ENCODE measurements around the gene ZNF157.

Gene ZNF157

DNA sequence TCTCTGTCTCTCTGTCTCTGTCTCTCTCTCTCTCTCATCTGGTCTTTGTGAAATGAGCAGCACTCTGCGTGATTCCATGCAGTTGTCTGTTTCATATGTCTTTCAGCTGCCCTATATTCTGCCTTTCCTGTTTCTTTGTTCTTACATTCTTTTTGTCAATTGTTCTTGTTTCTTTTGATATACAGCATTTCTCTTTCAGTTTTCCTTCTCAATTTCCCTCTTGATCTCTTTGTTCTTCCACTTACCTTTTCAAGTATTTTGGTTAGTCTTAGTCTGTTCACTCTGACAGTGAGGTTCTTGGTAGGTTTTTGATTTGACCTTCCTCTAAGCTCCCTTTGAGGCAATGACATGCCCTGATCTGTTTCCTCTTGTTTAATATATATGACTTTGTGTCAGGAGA, 20.4 kb downstream of the ZNF157 start:
- Histone ChIP-seq H3K27ac (ENCODE audit: low read depth, low read length) (no peak overlapping the region), H3K27me3 (ENCODE audit: low read length) (no peaks in the 10 kb centered on the region), H3K36me3 (ENCODE audit: low read length) (no peaks in the 10 kb centered on the region), H2AFZ (ENCODE audit: low read depth, low read length, severe bottlenecking) (no peak overlapping the region), H3F3A (ENCODE audit: insufficient read depth) (no peaks in the 10 kb centered on the region), H3K9ac (ENCODE audit: low read length) (no peak overlapping the region), H3K4me3 (ENCODE audit: insufficient read depth, low read length, poor library complexity, severe bottlenecking) (no peak overlapping the region), H3K9me3 (ENCODE audit: insufficient read depth, low read length) (no peaks in the 10 kb centered on the region), H3K4me2 (ENCODE audit: low read depth, low read length, poor library complexity, severe bottlenecking) (no peak overlapping the region), H4K20me1 (ENCODE audit: low read depth, low read length) (no peaks in the 10 kb centered on the region), H3K79me2 (ENCODE audit: insufficient read depth, low read length) (no peaks in the 10 kb centered on the region), H3K9me2 (replicated peaks; ENCODE audit: insufficient read depth, low read length) (no peaks in the 10 kb centered on the region)
- no peak for TF ChIP-seq EZH2phosphoT487 (conservative IDR thresholded peaks at IDR 0.05; ENCODE audit: low read length)
- TF ChIP-seq, protein P1, sequence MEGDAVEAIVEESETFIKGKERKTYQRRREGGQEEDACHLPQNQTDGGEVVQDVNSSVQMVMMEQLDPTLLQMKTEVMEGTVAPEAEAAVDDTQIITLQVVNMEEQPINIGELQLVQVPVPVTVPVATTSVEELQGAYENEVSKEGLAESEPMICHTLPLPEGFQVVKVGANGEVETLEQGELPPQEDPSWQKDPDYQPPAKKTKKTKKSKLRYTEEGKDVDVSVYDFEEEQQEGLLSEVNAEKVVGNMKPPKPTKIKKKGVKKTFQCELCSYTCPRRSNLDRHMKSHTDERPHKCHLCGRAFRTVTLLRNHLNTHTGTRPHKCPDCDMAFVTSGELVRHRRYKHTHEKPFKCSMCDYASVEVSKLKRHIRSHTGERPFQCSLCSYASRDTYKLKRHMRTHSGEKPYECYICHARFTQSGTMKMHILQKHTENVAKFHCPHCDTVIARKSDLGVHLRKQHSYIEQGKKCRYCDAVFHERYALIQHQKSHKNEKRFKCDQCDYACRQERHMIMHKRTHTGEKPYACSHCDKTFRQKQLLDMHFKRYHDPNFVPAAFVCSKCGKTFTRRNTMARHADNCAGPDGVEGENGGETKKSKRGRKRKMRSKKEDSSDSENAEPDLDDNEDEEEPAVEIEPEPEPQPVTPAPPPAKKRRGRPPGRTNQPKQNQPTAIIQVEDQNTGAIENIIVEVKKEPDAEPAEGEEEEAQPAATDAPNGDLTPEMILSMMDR (IDR thresholded peaks at IDR 0.05; ENCODE audit: insufficient read depth, low read length, poor library complexity, severe bottlenecking): no peak

DNA sequence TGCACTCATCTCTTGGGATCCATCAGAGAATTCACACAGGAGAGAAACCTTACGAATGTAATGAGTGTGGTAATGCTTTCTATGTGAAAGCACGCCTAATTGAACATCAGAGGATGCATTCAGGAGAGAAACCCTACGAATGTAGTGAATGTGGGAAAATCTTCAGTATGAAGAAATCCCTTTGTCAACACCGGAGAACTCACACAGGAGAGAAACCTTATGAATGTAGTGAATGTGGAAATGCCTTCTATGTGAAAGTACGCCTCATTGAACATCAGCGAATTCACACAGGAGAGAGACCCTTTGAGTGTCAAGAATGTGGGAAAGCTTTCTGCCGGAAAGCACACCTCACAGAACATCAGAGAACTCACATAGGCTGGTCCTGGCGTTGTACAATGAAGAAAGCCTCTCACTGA, 42.8 kb downstream of the ZNF157 start:
- no peak for TF ChIP-seq EZH2phosphoT487 (conservative IDR thresholded peaks at IDR 0.05; ENCODE audit: low read length)
- TF ChIP-seq, protein P1 (IDR thresholded peaks at IDR 0.05; ENCODE audit: insufficient read depth, low read length, poor library complexity, severe bottlenecking): no peak
- H3K27ac ChIP-seq (ENCODE audit: low read depth, low read length): no peak overlapping the region
- H3K36me3 ChIP-seq (ENCODE audit: low read length): no peaks in the 10 kb centered on the region
- H3K9me3 ChIP-seq (ENCODE audit: insufficient read depth, low read length): peaks cover 19% of the 10 kb centered on the region; the same call in 1 of the 2 replicates
- H3K27me3 ChIP-seq (ENCODE audit: low read length): no peaks in the 10 kb centered on the region
- no peak overlapping the region for H2AFZ ChIP-seq (ENCODE audit: low read depth, low read length, severe bottlenecking)
- H3K9ac ChIP-seq (ENCODE audit: low read length): no peak overlapping the region
- no peaks in the 10 kb centered on the region for H3K9me2 ChIP-seq (replicated peaks; ENCODE audit: insufficient read depth, low read length)
- no peaks in the 10 kb centered on the region for H3F3A ChIP-seq (ENCODE audit: insufficient read depth)
- H3K79me2 ChIP-seq (ENCODE audit: insufficient read depth, low read length): no peaks in the 10 kb centered on the region
- no peak overlapping the region for H3K4me2 ChIP-seq (ENCODE audit: low read depth, low read length, poor library complexity, severe bottlenecking)
- no peak overlapping the region for H3K4me3 ChIP-seq (ENCODE audit: insufficient read depth, low read length, poor library complexity, severe bottlenecking)
- H4K20me1 ChIP-seq (ENCODE audit: low read depth, low read length): no peaks in the 10 kb centered on the region

DNA sequence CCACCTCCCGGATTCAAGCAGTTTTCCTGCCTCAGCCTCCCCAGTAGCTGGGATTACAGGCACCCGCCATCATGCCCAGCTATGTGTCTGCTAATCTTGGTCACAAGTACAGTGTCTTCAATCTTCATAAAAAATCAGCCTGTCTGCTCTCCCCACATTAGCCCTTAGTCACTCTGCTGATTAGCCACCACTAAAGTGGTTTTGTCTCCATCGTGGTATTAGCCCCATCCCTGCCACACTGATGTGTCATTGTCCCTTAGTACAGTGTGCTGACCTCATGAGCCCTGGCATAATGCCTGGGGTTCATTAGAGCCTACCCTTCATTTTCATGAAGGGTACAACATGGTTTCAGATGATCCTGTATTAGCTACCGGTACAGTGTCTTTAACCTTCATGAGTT, 49.9 kb downstream of the ZNF157 start:
- no peak for TF ChIP-seq EZH2phosphoT487 (conservative IDR thresholded peaks at IDR 0.05; ENCODE audit: low read length)
- TF ChIP-seq, protein P1 (IDR thresholded peaks at IDR 0.05; ENCODE audit: insufficient read depth, low read length, poor library complexity, severe bottlenecking): no peak
- Histone ChIP-seq H2AFZ (ENCODE audit: low read depth, low read length, severe bottlenecking) (no peak overlapping the region), H3K27me3 (ENCODE audit: low read length) (no peaks in the 10 kb centered on the region), H4K20me1 (ENCODE audit: low read depth, low read length) (no peaks in the 10 kb centered on the region), H3K27ac (ENCODE audit: low read depth, low read length) (no peak overlapping the region), H3F3A (ENCODE audit: insufficient read depth) (no peaks in the 10 kb centered on the region), H3K9ac (ENCODE audit: low read length) (no peak overlapping the region), H3K4me2 (ENCODE audit: low read depth, low read length, poor library complexity, severe bottlenecking) (no peak overlapping the region), H3K9me2 (replicated peaks; ENCODE audit: insufficient read depth, low read length) (no peaks in the 10 kb centered on the region), H3K9me3 (ENCODE audit: insufficient read depth, low read length) (no peaks in the 10 kb centered on the region), H3K36me3 (ENCODE audit: low read length) (no peaks in the 10 kb centered on the region), H3K4me3 (ENCODE audit: insufficient read depth, low read length, poor library complexity, severe bottlenecking) (no peak overlapping the region), H3K79me2 (ENCODE audit: insufficient read depth, low read length) (no peaks in the 10 kb centered on the region)

Data from SU-DHL-6 (cell line).